Midbrain (tissue), 1 donor: ENCODE measurements around the gene NRL.

Experiments used
- DNase-seq: peaks from one replicate; lab custom pipeline; 2025; lab: John Stamatoyannopoulos, UW

Gene NRL

GRCh38 chr14:24114532-24115421, at the start of gene NRL, which contains the start of gene DCAF11:
Gene NRL (minus strand): TSS chr14:24114949. CDS start chr14:24082848, 32,101 bp downstream.
Gene DCAF11 (plus strand): TSS chr14:24114777. CDS start chr14:24115595, 818 bp downstream.
- peak; percentile 99 for DNase-seq

- peak; percentile 37 for DNase-seq
Measured at GRCh38 chr14:24162093-24162492, 47.3 kb upstream of the NRL start.

GRCh38 chr14:24160850-24161804, 46.4 kb upstream of the NRL start, which contains the start of gene IRF9:
Gene IRF9 (plus strand): TSS chr14:24161265. CDS start chr14:24162145, 880 bp downstream.
- peak; percentile 95 for DNase-seq

GRCh38 chr14:24160499-24160849, 45.7 kb upstream of the NRL start:
- DNase-seq, result no peak

- no peak for DNase-seq
Measured at GRCh38 chr14:24159777-24160498, 45.2 kb upstream of the NRL start.

GRCh38 chr14:24157331-24157730, 42.6 kb upstream of the NRL start:
- no peak for DNase-seq

- DNase-seq, result no peak
Measured at GRCh38 chr14:24156840-24157239, 42.1 kb upstream of the NRL start.

- no peak for DNase-seq
Measured at GRCh38 chr14:24155100-24155499, 40.4 kb upstream of the NRL start.

- DNase-seq, result no peak
Measured at GRCh38 chr14:24151404-24152080, 36.8 kb upstream of the NRL start.

GRCh38 chr14:24150993-24151392, 36.2 kb upstream of the NRL start:
- no peak for DNase-seq

GRCh38 chr14:24150567-24150966, 35.8 kb upstream of the NRL start:
- no peak for DNase-seq

GRCh38 chr14:24150061-24150460, 35.3 kb upstream of the NRL start:
- no peak for DNase-seq

GRCh38 chr14:24149302-24149969, 34.7 kb upstream of the NRL start:
- DNase-seq, result no peak

GRCh38 chr14:24147761-24148428, 33.1 kb upstream of the NRL start:
- DNase-seq, result no peak

- peak; percentile 99 for DNase-seq
Measured at GRCh38 chr14:24146978-24147760, 32.4 kb upstream of the NRL start, which contains the start of gene RNF31. Gene RNF31 (plus strand): TSS chr14:24147498. CDS start chr14:24147699, 201 bp downstream.

GRCh38 chr14:24146453-24146977, 31.8 kb upstream of the NRL start, which contains the start of gene PSME2:
Gene PSME2 (minus strand): TSS chr14:24146610. CDS start chr14:24146581, 29 bp downstream.
- DNase-seq, result peak; percentile 77

GRCh38 chr14:24145690-24146452, 31.1 kb upstream of the NRL start:
- no peak for DNase-seq

GRCh38 chr14:24145219-24145618, 30.5 kb upstream of the NRL start:
- no peak for DNase-seq
